PC-3 (cell line): Measurements from ENCODE around the gene C14orf132. TPM values are rescaled to one million over a fixed set of nuclear protein-coding genes. Genes with fewer than 3 reads are reported as not detected.

ENCODE experiments used
- ATAC-seq: fragments of 200-7000 bp; cut with Tn5 transposase; 2 replicates; pipeline ENCODE4 v1.9.1; 2020; ENCODE audit warnings: mild to moderate bottlenecking, moderate library complexity
- BruUV-seq: library from RNA; stranded (reverse); fragments of 400-500 nt; replicated peaks from 2 replicates; lab custom pipeline; 2021; lab: Mats Ljungman, UMichigan
- CTCF ChIA-PET: fragments of 300-600 bp; sonication (Branson Sonifier 250); formaldehyde crosslinking; loops from one replicate; lab custom pipeline; 2022; ENCODE audit warnings: antibody characterized with exemption; lab: Charles Lee
- POLR2A ChIA-PET: fragments of 300-600 bp; sonication (Branson Sonifier 250); formaldehyde crosslinking; loops from one replicate; lab custom pipeline; 2022; ENCODE audit warnings: antibody characterized with exemption; ENCODE audit not compliant: unreplicated experiment; lab: Charles Lee
- DNase-seq: peaks from one replicate; pipeline ENCODE4 v3.0.0-alpha.2; 2015
- H2AFZ ChIP-seq: fragments of 300-600 bp; sonication (generic); 2 replicates; pipeline ENCODE4 v1.6.0; 2016; ENCODE audit warnings: antibody characterized with exemption, low read length
- H3F3A ChIP-seq: fragments of 300-600 bp; sonication (generic); one replicate; pipeline ENCODE4 v1.6.0; 2017; ENCODE audit warnings: antibody characterized with exemption, low read length, control low read depth, mild to moderate bottlenecking; ENCODE audit not compliant: unreplicated experiment
- H3K27ac ChIP-seq: fragments of 300-600 bp; sonication (generic); 2 replicates; pipeline ENCODE4 v1.5.1; 2016; ENCODE audit warnings: mild to moderate bottlenecking, low read length
- H3K27me3 ChIP-seq: fragments of 300-600 bp; sonication (generic); 2 replicates; pipeline ENCODE4 v1.6.1; 2016; ENCODE audit warnings: low read length, mixed read lengths
- H3K36me3 ChIP-seq: fragments of 300-600 bp; sonication (generic); 2 replicates; pipeline ENCODE4 v1.6.1; 2016; ENCODE audit warnings: low read depth, mixed run types, low read length, mixed read lengths
- H3K4me1 ChIP-seq: fragments of 300-600 bp; sonication (generic); 2 replicates; pipeline ENCODE4 v1.5.1; 2016; ENCODE audit warnings: low read length; ENCODE audit not compliant: insufficient read depth
- H3K4me2 ChIP-seq: fragments of 300-600 bp; sonication (generic); 2 replicates; pipeline ENCODE4 v1.6.0; 2016; ENCODE audit warnings: low read length
- H3K4me3 ChIP-seq: fragments of 300-600 bp; sonication (generic); 2 replicates; pipeline ENCODE4 v1.5.1; 2016; ENCODE audit warnings: mild to moderate bottlenecking, low read length, mixed read lengths
- H3K79me2 ChIP-seq: fragments of 300-600 bp; sonication (generic); 2 replicates; pipeline ENCODE4 v1.6.1; 2017; ENCODE audit warnings: low read length, mixed read lengths
- H3K9ac ChIP-seq: fragments of 300-600 bp; sonication (generic); 2 replicates; pipeline ENCODE4 v1.6.0; 2016; ENCODE audit warnings: mild to moderate bottlenecking, low read length
- H3K9me2 ChIP-seq: fragments of 300-600 bp; sonication (generic); replicated peaks from 2 replicates; pipeline ENCODE4 v1.6.1; 2016; ENCODE audit warnings: mixed run types, low read length, mixed read lengths
- H3K9me3 ChIP-seq: fragments of 300-600 bp; sonication (generic); 2 replicates; pipeline ENCODE4 v1.6.1; 2016; ENCODE audit warnings: low read length, mixed read lengths
- H4K20me1 ChIP-seq: fragments of 300-600 bp; sonication (generic); 2 replicates; pipeline ENCODE4 v1.6.1; 2016; ENCODE audit warnings: low read length, mixed read lengths
- CTCF ChIP-seq: fragments of 300-600 bp; sonication (generic); conservative IDR thresholded peaks from 2 replicates; pipeline ENCODE4 v1.5.1; 2017; ENCODE audit warnings: antibody characterized with exemption, low read depth, mild to moderate bottlenecking, low read length
- EZH2 ChIP-seq: fragments of 300-600 bp; sonication (generic); IDR thresholded peaks from one replicate; pipeline ENCODE4 v1.6.1; 2017; ENCODE audit warnings: antibody characterized with exemption, mild to moderate bottlenecking, low read length; ENCODE audit not compliant: unreplicated experiment
- EZH2phosphoT487 ChIP-seq: fragments of 300-600 bp; sonication (generic); IDR thresholded peaks from 2 replicates; pipeline ENCODE4 v1.6.1; 2018; ENCODE audit warnings: mild to moderate bottlenecking, antibody characterized with exemption, low read length, borderline replicate concordance
- intact Hi-C: fragments of 100-400 bp; cut with micrococcal nuclease; formaldehyde crosslinking; loops from 2 replicates; pipeline ENCODE4 v1.9.0; 2023
- total RNA-seq: library from RNA; depleted of rRNA; stranded (reverse); fragments of >200 nt; gene quantifications from 2 replicates; pipeline ENCODE4 v1.2.3, GENCODE V29; 2014

The C14orf132 gene
- total RNA-seq, 1 experiment from 2014 or later: not detected

- TF ChIP-seq EZH2 (no peak), EZH2phosphoT487 (no peak), CTCF (no peak)
- Histone ChIP-seq H3K36me3 (no peaks in the 10 kb centered on the region), H3K4me3 (no peak overlapping the region), H2AFZ (no peak overlapping the region), H3K9ac (no peak overlapping the region; the same call in 1 of the 2 replicates), H3K4me2 (peak overlapping the region; percentile 43), H3K79me2 (no peaks in the 10 kb centered on the region), H3K9me2 (no peaks in the 10 kb centered on the region), H3K27ac (peak overlapping the region; percentile 69), H3K4me1 (peaks cover 32% of the 10 kb centered on the region), H3K27me3 (0 out of 2 replicates have a peak, but pooled peaks cover 6% of the 10 kb centered on the region), H4K20me1 (no peaks in the 10 kb centered on the region), H3K9me3 (no peaks in the 10 kb centered on the region), H3F3A (no peaks in the 10 kb centered on the region)
- POLR2A ChIA-PET: no interaction called here
- BruUV-seq: no TSS peak
- CTCF ChIA-PET: no interaction called here
- no peak for ATAC-seq
- intact Hi-C loops: loop anchor here (10.0 kb wide), 2 partner anchors 101 to 531 kb away; no protein-coding TSS in a partner anchor
- peak; percentile 78 for DNase-seq
Measured at GRCh38 chr14:96095581-96096476, 56.7 kb downstream of the C14orf132 start.

- Histone ChIP-seq H2AFZ (no peak overlapping the region), H3K4me2 (peak overlapping the region; percentile 43), H3K9me3 (no peaks in the 10 kb centered on the region), H3K4me1 (peaks cover 31% of the 10 kb centered on the region), H3K4me3 (no peak overlapping the region), H3F3A (no peaks in the 10 kb centered on the region), H3K27ac (no peak overlapping the region), H3K36me3 (no peaks in the 10 kb centered on the region), H3K9me2 (no peaks in the 10 kb centered on the region), H3K79me2 (no peaks in the 10 kb centered on the region), H4K20me1 (no peaks in the 10 kb centered on the region), H3K27me3 (no peaks in the 10 kb centered on the region), H3K9ac (no peak overlapping the region)
- DNase-seq (no peak), ATAC-seq (no peak)
- no TSS peak for BruUV-seq
- CTCF ChIA-PET: no interaction called here
- intact Hi-C loops: loop anchor here (10.0 kb wide), 2 partner anchors 102 to 532 kb away; no protein-coding TSS in a partner anchor
- TF ChIP-seq EZH2 (no peak), EZH2phosphoT487 (no peak), CTCF (no peak)
- POLR2A ChIA-PET: no interaction called here
Measured at GRCh38 chr14:96096639-96097610, 57.8 kb downstream of the C14orf132 start.
